NCI-H2227 (cell line): ENCODE measurements around the gene PLPP3.

ENCODE experiments used
- DNase-seq: peaks from one replicate; lab custom pipeline; 2025; ENCODE audit not compliant: unreplicated experiment; lab: John Stamatoyannopoulos, UW

The PLPP3 gene

GRCh38 chr1:56576880-56577405 lies 2.4 kb downstream of the PLPP3 start:
- DNase-seq = no peak

GRCh38 chr1:56575865-56576264 lies 3.5 kb downstream of the PLPP3 start:
- DNase-seq = no peak

GRCh38 chr1:56574794-56575193 lies 4.6 kb downstream of the PLPP3 start:
- DNase-seq = no peak

- peak; percentile 15 for DNase-seq
Observed at GRCh38 chr1:56573311-56573710, 6.1 kb downstream of the PLPP3 start.

- no peak for DNase-seq
Observed at GRCh38 chr1:56572334-56573050, 6.9 kb downstream of the PLPP3 start.

GRCh38 chr1:56571448-56571847 lies 7.9 kb downstream of the PLPP3 start:
- no peak for DNase-seq

- DNase-seq = no peak
Observed at GRCh38 chr1:56570924-56571372, 8.4 kb downstream of the PLPP3 start.

GRCh38 chr1:56569661-56570060 lies 9.7 kb downstream of the PLPP3 start:
- DNase-seq = no peak

- peak; percentile 7 for DNase-seq
Observed at GRCh38 chr1:56566994-56567393, 12.4 kb downstream of the PLPP3 start.

GRCh38 chr1:56566061-56566744 lies 13.2 kb downstream of the PLPP3 start:
- no peak for DNase-seq

GRCh38 chr1:56564615-56565014 lies 14.7 kb downstream of the PLPP3 start:
- no peak for DNase-seq

GRCh38 chr1:56563568-56563967 lies 15.8 kb downstream of the PLPP3 start:
- no peak for DNase-seq

GRCh38 chr1:56562891-56563452 lies 16.4 kb downstream of the PLPP3 start:
- no peak for DNase-seq

- no peak for DNase-seq
Observed at GRCh38 chr1:56561227-56562019, 17.9 kb downstream of the PLPP3 start.

GRCh38 chr1:56557746-56558145 lies 21.6 kb downstream of the PLPP3 start:
- no peak for DNase-seq

- DNase-seq = no peak
Observed at GRCh38 chr1:56555448-56555847, 23.9 kb downstream of the PLPP3 start.

GRCh38 chr1:56553046-56553445 lies 26.3 kb downstream of the PLPP3 start:
- DNase-seq = no peak

GRCh38 chr1:56552349-56552748 lies 27.0 kb downstream of the PLPP3 start:
- no peak for DNase-seq

GRCh38 chr1:56551691-56552090 lies 27.7 kb downstream of the PLPP3 start:
- DNase-seq = no peak

- DNase-seq = no peak
Observed at GRCh38 chr1:56550859-56551188, 28.5 kb downstream of the PLPP3 start.

- DNase-seq = no peak
Observed at GRCh38 chr1:56550138-56550858, 29.1 kb downstream of the PLPP3 start.
